ENCODE results near the gene POM121C. TPM values are rescaled to one million over a fixed set of nuclear protein-coding genes. Genes with fewer than 3 reads are reported as not detected.
"Not testable (repeated sequence)": the region's sequence is repeated elsewhere in the genome, so short reads cannot be mapped to it uniquely, and the experiment has no call there.

POM121C gene
- total RNA-seq, 1 experiment from 2014 or later: 72.7 TPM

GRCh38 chr7:75404663-75405062 is 81.4 kb downstream of the POM121C start:
- H4K8ac ChIP-seq (replicated peaks; ENCODE audit: insufficient read length, low read depth, low read length); H3K14ac ChIP-seq (ENCODE audit: insufficient read depth, low read length); H3K56ac ChIP-seq (ENCODE audit: insufficient read length, low read depth, low read length); H3K27me3 Mint-ChIP-seq (ENCODE audit: low read depth); H3K18ac ChIP-seq (ENCODE audit: insufficient read length, low read depth, low read length); H3K9me3 ChIP-seq (ENCODE audit: control insufficient read depth, low read depth, low read length); H2AFZ ChIP-seq (ENCODE audit: low read length); H2BK5ac ChIP-seq (ENCODE audit: insufficient read length, low read length); H3K27me3 ChIP-seq (ENCODE audit: insufficient read depth, low read length); H4K5ac ChIP-seq (ENCODE audit: insufficient read length, low read depth, low read length); H2BK12ac ChIP-seq (ENCODE audit: insufficient read length, low read depth, low read length); H3K27ac ChIP-seq (ENCODE audit: insufficient read length, low read depth, low read length); H4K20me1 ChIP-seq (ENCODE audit: control insufficient read depth, insufficient read depth, insufficient read length); H3K27ac Mint-ChIP-seq; H2BK15ac ChIP-seq (ENCODE audit: low read depth, low read length); H3K4me1 Mint-ChIP-seq; H3K36me3 Mint-ChIP-seq (ENCODE audit: insufficient read depth in 1 of 3, low read depth in 3 of 3); H3K79me1 ChIP-seq (ENCODE audit: insufficient read depth, low read depth, low read length, poor library complexity, severe bottlenecking); H3T11ph ChIP-seq (ENCODE audit: low read length); H2AK5ac ChIP-seq (ENCODE audit: insufficient read length, low read length); H4K91ac ChIP-seq (ENCODE audit: insufficient read length, low read depth, low read length); H2BK20ac ChIP-seq (ENCODE audit: low read depth, low read length, poor library complexity, severe bottlenecking); H3K9ac ChIP-seq (ENCODE audit: extremely low read depth, insufficient read length, low read length); H3K23me2 ChIP-seq (ENCODE audit: insufficient read length, low read depth, low read length, poor library complexity, severe bottlenecking); H3K9me3 Mint-ChIP-seq; H3K23ac ChIP-seq (ENCODE audit: insufficient read length, low read depth, low read length); H3K4me3 Mint-ChIP-seq; H3K79me2 ChIP-seq (ENCODE audit: insufficient read depth, low read length); H3K4ac ChIP-seq (ENCODE audit: low read depth, low read length); DNase-seq; H3K4me2 ChIP-seq (ENCODE audit: insufficient read depth, insufficient read length, low read length); H2BK120ac ChIP-seq (ENCODE audit: low read depth, low read length, poor library complexity, severe bottlenecking); H3K4me1 ChIP-seq (ENCODE audit: insufficient read depth, low read length): not testable (repeated sequence)
- no CpG with 5 or more reads among the region's 18 CpGs for WGBS (ENCODE audit: extremely low coverage, insufficient read length, low lambda C conversion rate)

- H2BK120ac ChIP-seq (ENCODE audit: low read depth, low read length, poor library complexity, severe bottlenecking); H3K9me3 Mint-ChIP-seq; H2AFZ ChIP-seq (ENCODE audit: low read length); H3K4me2 ChIP-seq (ENCODE audit: insufficient read depth, insufficient read length, low read length); H3K27ac Mint-ChIP-seq; H3K23me2 ChIP-seq (ENCODE audit: insufficient read length, low read depth, low read length, poor library complexity, severe bottlenecking); H3K36me3 Mint-ChIP-seq (ENCODE audit: insufficient read depth in 1 of 3, low read depth in 3 of 3); H2BK15ac ChIP-seq (ENCODE audit: low read depth, low read length); H3T11ph ChIP-seq (ENCODE audit: low read length); H3K56ac ChIP-seq (ENCODE audit: insufficient read length, low read depth, low read length); H3K27me3 Mint-ChIP-seq (ENCODE audit: low read depth); H2AK5ac ChIP-seq (ENCODE audit: insufficient read length, low read length); H2BK20ac ChIP-seq (ENCODE audit: low read depth, low read length, poor library complexity, severe bottlenecking); H2BK12ac ChIP-seq (ENCODE audit: insufficient read length, low read depth, low read length); H4K8ac ChIP-seq (replicated peaks; ENCODE audit: insufficient read length, low read depth, low read length); H2BK5ac ChIP-seq (ENCODE audit: insufficient read length, low read length); H3K79me2 ChIP-seq (ENCODE audit: insufficient read depth, low read length); H3K4me1 Mint-ChIP-seq; H3K4me3 Mint-ChIP-seq; H3K27me3 ChIP-seq (ENCODE audit: insufficient read depth, low read length); H3K4me1 ChIP-seq (ENCODE audit: insufficient read depth, low read length); DNase-seq; H3K4ac ChIP-seq (ENCODE audit: low read depth, low read length); H4K91ac ChIP-seq (ENCODE audit: insufficient read length, low read depth, low read length); H3K9ac ChIP-seq (ENCODE audit: extremely low read depth, insufficient read length, low read length); H3K23ac ChIP-seq (ENCODE audit: insufficient read length, low read depth, low read length); H4K20me1 ChIP-seq (ENCODE audit: control insufficient read depth, insufficient read depth, insufficient read length); H3K18ac ChIP-seq (ENCODE audit: insufficient read length, low read depth, low read length); H3K27ac ChIP-seq (ENCODE audit: insufficient read length, low read depth, low read length); H4K5ac ChIP-seq (ENCODE audit: insufficient read length, low read depth, low read length); H3K9me3 ChIP-seq (ENCODE audit: control insufficient read depth, low read depth, low read length); H3K14ac ChIP-seq (ENCODE audit: insufficient read depth, low read length); H3K79me1 ChIP-seq (ENCODE audit: insufficient read depth, low read depth, low read length, poor library complexity, severe bottlenecking): not testable (repeated sequence)
- no CpG with 5 or more reads among the region's 28 CpGs for WGBS (ENCODE audit: extremely low coverage, insufficient read length, low lambda C conversion rate)
Observed at GRCh38 chr7:75403455-75404443, 82.3 kb downstream of the POM121C start.

Measured in H9 (cell line).